HG02943 (cell line): Measurements from ENCODE around the gene GJD2.

Experiments used
- ATAC-seq: cut with Tn5 transposase; IDR thresholded peaks from one replicate; pipeline ENCODE4 v1.9.1; 2021; ENCODE audit warnings: mild to moderate bottlenecking, low read depth, moderate library complexity; ENCODE audit not compliant: unreplicated experiment

GJD2 gene

DNA sequence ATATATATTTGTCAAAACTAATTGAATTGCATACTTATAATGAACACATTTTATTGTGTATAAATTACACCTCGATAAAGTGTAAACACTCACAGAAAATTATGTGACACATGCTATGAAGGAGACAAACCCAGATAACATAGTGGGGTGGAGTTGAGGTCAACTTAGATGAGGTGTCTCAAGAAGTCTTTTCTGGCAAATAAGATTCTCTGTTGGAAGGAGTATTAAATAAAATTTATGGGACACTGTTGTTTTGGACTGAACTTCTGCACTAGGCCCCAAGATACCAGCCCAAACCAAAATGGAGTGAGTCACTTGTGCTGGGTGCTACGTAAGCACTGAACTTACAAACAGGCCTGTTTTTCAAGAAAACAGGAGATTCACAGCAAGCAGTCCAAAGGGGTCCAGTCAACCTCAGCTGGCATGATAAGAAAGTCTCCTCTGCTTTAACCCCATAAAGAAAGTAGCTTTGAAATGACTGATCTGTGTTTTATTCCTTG, 21.9 kb upstream of the GJD2 start:
- no peak for ATAC-seq

GRCh38 chr15:34773917-34774316, 19.1 kb upstream of the GJD2 start:
- no peak for ATAC-seq

- no peak for ATAC-seq
Observed at GRCh38 chr15:34773013-34773412, 18.2 kb upstream of the GJD2 start.

- no peak for ATAC-seq
Observed at GRCh38 chr15:34772312-34772711, 17.5 kb upstream of the GJD2 start.

DNA sequence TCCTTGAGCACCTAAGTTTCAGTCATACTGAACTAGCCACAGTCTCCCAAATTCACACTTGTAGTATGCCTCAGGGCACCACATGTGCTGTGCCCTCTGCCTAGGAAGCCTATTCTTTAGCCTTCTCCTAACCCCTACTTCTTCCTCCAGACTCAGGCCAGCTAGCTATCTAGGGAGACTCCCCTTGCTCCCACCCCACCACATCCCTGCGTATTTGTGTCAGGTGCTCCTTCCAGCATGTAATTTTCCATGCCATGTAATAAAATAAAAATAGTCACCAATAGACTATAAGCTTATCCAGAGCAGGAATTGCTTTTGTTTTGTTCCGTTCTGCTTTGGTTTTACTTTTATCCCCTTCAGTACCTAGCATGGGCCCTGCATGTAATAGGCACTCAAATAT, 14.9 kb upstream of the GJD2 start:
- no peak for ATAC-seq

DNA sequence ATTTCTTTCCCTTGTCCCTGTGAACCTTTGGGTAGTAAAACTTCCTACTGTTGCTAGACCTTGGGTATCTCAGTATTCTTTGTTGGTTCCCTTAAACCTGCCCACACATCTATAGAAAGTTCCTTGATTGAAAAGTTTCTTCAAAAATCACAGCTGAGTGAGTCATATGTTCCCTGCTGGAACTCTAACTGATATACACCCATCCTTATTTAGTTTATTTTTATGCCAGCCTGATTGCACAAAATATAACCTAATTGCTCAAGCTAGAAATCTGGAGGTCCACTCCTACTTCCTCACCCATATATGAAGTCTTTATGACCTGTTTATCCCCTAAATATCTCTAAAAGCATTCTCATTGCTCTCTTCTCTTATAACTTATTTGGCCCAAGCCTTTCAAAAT, 13.7 kb upstream of the GJD2 start:
- no peak for ATAC-seq

DNA sequence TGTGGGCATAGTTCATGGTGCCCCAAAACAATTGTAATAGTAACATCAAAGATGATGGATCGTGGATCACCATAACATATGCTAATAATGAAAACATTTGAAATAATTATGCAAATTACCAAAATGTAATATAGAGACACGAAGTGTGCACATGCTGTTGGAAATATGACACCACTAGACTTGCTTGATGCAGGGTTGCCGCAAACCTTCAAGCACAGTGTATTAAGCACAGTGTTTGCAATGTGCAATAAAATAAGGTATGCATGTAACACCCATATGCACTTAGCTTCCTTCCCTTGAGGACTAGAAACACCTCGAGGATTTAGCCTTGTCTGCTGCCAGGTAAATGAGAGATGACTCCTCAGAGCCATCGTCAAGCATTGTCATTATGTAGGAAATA, 10.9 kb upstream of the GJD2 start:
- ATAC-seq = no peak

GRCh38 chr15:34760909-34761308, 6.1 kb upstream of the GJD2 start:
- no peak for ATAC-seq

GRCh38 chr15:34759992-34760391, 5.2 kb upstream of the GJD2 start:
- no peak for ATAC-seq

- no peak for ATAC-seq
Observed at GRCh38 chr15:34759347-34759746, 4.5 kb upstream of the GJD2 start.

GRCh38 chr15:34757262-34757661, 2.5 kb upstream of the GJD2 start:
- no peak for ATAC-seq

DNA sequence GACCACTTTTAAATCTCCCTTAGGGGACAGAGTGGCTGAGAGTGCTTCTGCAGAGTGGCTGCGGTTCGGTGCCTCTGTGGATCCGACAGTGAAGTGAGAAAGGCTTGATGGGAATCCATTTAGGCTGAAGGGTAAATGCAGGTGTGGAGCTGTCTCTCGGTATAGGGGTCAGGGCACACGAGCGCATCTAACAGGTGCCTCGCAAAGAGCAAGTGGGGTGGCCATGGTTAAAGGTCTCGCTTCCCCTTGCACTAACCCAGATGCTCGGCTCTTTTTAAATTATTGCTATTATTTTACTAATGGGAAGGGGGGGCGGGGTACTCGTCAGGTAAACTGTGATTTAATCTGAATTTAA, 598 bp upstream of the GJD2 start:
- ATAC-seq = no peak

DNA sequence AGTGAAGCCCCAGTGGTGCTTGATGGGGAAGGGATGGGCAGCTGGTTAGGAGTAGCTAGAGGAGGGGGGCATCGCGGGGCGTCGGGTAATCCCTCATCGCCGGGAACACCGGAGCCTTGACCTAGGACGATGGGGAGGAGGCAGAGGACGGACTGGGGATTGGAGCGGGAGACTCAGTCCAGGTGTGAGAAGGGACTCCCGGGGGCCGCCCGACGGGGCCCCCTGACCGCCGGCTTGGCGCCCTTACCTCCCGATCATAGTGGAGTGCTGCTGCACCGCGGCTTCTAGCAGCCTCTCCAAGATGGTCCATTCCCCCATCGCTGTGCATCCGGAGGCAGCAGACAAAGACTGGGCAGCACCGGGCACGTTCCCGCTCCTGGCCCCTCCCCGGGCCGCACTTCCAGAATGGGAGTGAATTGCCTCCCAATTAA, 612 bp downstream of the GJD2 start:
- ATAC-seq = no peak

DNA sequence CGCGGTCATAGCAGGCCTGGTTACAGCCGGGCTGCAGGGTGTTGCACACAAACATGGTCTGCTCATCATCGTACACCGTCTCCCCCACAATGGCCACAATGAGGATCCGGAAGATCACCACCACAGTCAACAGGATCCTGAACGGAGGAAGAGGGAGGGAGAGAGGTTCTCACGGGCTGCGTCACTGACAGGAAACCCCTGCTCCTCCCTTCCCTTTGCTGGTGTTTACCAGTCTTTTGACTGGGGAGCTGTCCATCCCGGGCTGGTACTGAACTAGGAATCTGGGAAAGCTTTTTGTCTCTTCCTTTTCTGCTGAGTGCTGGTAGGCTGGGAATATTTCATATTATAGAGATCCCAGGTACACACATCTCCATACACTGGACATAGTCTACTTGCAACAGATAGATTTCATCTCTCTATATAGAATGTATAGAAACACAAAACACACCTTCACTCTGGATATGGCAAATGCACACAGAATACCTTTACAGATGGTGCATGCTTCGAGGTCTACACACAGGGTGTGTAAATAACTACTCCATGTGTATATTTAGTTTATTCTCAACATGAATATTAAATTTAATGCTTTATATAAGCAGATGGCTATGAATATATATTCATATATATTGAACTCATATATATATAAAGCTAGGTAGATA, 1.4 kb downstream of the GJD2 start:
- ATAC-seq = no peak

DNA sequence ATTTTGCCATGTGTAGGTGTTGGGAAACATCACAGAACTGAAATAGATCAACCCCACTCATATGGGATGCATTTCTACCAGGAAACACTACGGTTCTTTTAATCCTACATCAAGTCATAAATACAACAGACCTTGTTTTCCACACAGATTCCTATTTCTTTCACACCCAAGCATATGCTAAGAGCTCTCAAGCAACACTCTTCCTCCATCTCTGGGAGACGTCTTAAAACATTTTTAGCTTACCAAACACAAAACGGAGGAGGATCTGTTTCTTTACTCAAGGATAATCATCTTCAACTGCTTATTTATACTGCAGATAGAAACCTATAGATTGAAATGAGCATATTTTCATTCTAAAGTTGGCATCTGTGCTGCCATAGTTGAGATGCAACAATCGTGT, 5.1 kb downstream of the GJD2 start:
- no peak for ATAC-seq

- ATAC-seq = no peak
Observed at GRCh38 chr15:34739346-34739745, 15.5 kb downstream of the GJD2 start.

- ATAC-seq = no peak
Observed at GRCh38 chr15:34738002-34738401, 16.8 kb downstream of the GJD2 start.

DNA sequence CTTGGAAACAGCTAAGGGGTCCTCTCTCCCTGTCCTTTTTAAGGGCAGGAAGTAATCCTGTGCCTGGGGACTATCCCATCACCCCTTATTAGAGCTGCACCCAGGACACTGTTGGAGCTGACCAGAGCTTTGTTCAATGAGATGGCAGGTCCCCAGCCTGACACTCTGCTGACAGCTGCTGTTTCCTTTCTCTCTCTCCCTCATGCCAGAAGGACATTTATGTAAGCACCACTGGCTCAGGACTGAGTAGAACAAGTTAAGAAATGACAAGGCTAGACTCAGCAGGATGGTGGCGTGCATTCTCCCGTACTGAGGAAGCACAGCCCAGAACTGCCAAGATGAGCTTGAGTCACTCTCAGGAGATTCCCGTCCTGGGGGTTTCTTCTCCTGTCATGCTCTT, 17.3 kb downstream of the GJD2 start:
- no peak for ATAC-seq

- ATAC-seq = no peak
Observed at GRCh38 chr15:34734303-34734702, 20.5 kb downstream of the GJD2 start.

DNA sequence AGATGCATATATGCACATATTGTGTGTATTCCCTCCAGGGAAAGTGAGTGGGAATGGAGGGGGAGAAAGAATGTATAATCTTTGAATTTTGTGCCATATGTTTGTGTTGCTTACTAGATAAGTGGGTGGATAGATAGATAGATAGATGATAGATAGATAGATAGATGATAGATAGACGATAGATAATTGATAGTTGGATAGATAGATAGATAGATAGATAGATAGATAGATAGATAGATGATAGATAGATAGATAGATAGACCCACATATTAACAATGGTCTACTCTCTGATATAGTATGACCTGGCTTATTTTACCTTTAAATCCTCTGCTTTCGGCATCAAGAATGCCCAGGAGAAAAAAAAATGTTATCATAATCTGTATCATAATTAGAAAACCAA, 21.2 kb downstream of the GJD2 start:
- no peak for ATAC-seq

DNA sequence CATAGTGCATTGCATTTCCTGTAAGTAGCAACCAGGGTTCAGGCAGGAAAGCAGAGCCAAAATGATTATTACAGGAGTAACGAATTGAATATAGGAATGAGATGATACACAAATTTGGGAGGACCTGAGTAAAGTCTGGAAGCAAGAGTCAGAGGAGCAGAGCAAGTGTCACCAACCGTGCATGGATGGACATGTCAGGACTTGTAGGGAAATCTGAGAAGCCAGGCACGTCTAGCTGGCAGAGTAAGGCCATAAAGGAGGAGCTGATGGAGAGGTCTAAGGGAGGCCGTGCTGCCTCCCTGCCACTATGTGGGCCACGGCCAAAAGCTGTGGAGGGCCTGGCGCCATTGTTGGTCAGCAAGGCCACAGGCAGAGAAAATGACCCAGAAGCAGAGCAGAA, 22.4 kb downstream of the GJD2 start:
- ATAC-seq = no peak

- no peak for ATAC-seq
Observed at GRCh38 chr15:34730701-34731100, 24.1 kb downstream of the GJD2 start.

GRCh38 chr15:34729886-34730285, 24.9 kb downstream of the GJD2 start:
- ATAC-seq = no peak
